ENCODE data around the gene MRPL36. TPM values are rescaled to one million over a fixed set of nuclear protein-coding genes. Genes with fewer than 3 reads are reported as not detected.

Gene MRPL36
- total RNA-seq, 1 donor from 2014 or later, result 57.4 TPM

DNA sequence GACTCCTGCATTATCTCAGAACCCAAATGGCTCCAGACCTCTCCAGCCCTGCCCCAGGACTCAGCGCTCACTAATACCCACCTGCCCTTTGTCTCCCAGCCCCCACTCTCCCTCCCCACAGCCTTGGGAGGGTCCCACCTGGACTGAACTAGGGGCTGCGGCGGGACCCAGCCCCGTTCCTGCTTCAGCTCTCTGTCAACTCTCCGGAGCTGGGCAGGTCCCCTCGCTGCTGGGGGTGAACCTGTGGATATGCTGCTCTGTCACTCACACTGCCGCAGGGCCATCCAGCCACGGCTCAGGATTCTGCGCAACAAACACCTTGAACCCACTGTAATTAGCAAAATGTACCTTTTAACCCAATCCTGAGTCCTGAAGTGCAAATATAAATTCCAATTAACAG, 38.4 kb upstream of the MRPL36 start:
- Histone ChIP-seq H3K27me3 (ENCODE audit: low read depth) (peaks cover 54% of the 10 kb centered on the region), H3K36me3 (no peaks in the 10 kb centered on the region), H3K4me3 (no peak overlapping the region), H3K4me1 (peaks cover 35% of the 10 kb centered on the region), H3K27ac (replicated peaks) (no peak overlapping the region), H3K9me3 (replicated peaks) (no peaks in the 10 kb centered on the region)
- TF ChIP-seq, protein P1, sequence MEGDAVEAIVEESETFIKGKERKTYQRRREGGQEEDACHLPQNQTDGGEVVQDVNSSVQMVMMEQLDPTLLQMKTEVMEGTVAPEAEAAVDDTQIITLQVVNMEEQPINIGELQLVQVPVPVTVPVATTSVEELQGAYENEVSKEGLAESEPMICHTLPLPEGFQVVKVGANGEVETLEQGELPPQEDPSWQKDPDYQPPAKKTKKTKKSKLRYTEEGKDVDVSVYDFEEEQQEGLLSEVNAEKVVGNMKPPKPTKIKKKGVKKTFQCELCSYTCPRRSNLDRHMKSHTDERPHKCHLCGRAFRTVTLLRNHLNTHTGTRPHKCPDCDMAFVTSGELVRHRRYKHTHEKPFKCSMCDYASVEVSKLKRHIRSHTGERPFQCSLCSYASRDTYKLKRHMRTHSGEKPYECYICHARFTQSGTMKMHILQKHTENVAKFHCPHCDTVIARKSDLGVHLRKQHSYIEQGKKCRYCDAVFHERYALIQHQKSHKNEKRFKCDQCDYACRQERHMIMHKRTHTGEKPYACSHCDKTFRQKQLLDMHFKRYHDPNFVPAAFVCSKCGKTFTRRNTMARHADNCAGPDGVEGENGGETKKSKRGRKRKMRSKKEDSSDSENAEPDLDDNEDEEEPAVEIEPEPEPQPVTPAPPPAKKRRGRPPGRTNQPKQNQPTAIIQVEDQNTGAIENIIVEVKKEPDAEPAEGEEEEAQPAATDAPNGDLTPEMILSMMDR (IDR thresholded peaks at IDR 0.05; ENCODE audit: borderline replicate concordance), result no peak
- no peak for DNase-seq
- intact Hi-C loops (cut with micrococcal nuclease), result no loop called here

DNA sequence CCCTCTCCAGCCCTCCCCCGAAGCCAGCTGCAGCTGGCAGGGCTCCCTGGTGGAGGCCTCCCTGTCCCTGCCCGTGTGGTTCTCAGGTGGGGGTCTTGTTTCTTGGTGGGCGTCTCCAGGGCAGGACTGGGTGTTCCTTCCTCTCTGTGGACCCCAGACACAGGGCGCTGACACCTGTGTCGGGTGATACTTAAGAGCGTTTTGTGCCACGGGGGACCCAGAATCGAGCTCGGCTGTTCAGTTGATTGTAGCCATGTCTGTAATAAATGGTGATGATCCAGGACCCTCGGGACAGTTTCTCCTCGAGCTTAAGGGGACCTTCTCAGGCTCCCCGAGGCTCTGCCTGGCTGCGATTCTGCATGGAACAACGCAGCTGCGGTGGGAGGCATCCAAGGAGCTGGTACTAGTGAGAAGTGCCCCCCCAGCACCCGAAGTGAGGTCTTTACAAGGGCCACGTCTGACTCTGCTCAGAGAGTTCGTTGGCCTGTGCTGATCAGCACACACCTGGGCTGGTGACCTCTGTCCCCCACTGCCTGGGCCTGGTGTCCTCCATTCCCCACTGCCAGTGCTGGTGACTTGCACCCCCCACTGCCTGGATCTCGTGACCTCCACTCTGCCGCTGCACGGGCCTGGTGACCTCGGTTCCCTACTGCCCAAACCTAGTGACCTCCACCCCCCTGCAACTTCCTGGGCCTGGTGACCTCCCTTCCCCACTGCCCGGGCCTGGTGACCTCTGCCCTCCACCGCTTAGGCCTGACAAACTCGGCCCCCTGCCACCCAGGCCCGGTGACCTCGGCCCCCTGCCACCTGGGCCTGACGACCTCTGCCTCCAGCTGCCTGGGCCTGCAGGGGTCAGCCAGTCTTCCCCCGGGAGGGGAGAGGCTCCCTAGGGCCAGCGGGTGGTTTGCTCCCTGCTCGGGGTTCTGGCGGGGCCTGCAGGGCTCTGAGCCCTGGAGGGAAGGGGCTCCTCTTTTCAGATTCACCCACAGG, 37.5 kb upstream of the MRPL36 start:
- Histone ChIP-seq H3K9me3 (replicated peaks) (no peaks in the 10 kb centered on the region), H3K4me3 (no peak overlapping the region), H3K27ac (replicated peaks) (peak overlapping the region; percentile 87), H3K4me1 (peaks cover 43% of the 10 kb centered on the region), H3K27me3 (ENCODE audit: low read depth) (peaks cover 54% of the 10 kb centered on the region), H3K36me3 (no peaks in the 10 kb centered on the region)
- intact Hi-C loops (cut with micrococcal nuclease), result no loop called here
- TF ChIP-seq, protein P1 (IDR thresholded peaks at IDR 0.05; ENCODE audit: borderline replicate concordance), result no peak
- no peak for DNase-seq

DNA sequence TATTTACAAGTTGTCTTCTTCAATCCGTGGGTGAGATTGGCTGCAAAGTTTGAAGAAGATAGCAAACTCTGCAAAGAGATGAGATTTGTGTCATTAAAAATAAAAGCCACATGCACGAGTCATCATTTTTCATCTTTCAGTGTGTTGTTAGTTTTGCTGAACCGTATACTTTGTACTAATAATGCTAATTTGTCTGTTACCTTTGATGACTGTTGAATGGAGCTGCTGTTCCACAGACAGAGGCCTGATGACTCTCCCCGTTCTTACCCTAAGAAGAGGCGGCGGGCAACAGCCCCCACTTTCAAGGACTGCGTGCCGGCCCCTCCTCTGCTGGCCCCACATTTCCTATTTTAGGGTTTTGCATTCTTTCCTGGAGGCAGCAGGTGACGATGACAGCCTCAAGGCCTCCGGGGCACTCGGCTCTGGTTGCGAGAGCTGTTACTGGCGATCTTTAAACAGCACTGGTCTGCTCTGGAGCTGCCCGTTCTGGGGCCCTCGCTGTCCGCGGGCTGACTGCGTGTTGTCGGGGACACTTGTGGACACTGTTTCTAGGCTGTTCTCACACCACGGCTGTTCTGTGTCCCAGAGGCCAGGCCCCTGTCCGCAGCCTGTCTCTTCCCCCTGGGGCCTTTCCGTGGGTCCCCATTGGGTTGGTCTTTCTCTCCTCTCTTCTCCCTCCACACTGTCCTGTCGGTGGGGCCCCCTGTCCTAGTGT, 36.7 kb upstream of the MRPL36 start:
- Histone ChIP-seq H3K4me3 (no peak overlapping the region), H3K27me3 (ENCODE audit: low read depth) (peaks cover 53% of the 10 kb centered on the region), H3K27ac (replicated peaks) (peak overlapping the region; percentile 87), H3K36me3 (no peaks in the 10 kb centered on the region), H3K9me3 (replicated peaks) (no peaks in the 10 kb centered on the region), H3K4me1 (peaks cover 39% of the 10 kb centered on the region)
- intact Hi-C loops (cut with micrococcal nuclease), result no loop called here
- DNase-seq, result peak; percentile 44
- TF ChIP-seq, protein P1 (IDR thresholded peaks at IDR 0.05; ENCODE audit: borderline replicate concordance), result no peak

DNA sequence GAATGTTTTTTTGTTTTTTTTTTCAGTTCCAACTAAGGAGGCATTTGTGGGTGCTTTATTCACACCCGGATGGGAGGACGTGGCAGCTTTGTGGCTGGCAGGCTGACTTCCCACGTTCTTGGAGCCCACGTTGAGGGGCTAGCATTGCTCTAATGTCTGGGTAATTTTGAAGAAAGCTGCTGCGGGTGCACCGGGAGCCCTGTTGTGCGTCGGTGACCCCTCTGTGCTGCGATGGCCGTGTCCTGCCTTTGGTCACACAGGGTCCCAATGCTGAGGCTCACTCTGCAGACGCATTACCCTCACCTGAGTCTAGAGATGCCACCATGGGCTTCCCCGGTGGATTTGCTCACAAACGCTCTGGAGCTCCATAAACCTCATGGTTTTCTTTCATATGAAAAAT, 35.8 kb upstream of the MRPL36 start:
- DNase-seq, result no peak
- Histone ChIP-seq H3K4me3 (no peak overlapping the region), H3K36me3 (peaks cover under 1% of the 10 kb centered on the region), H3K27ac (replicated peaks) (no peak overlapping the region), H3K27me3 (ENCODE audit: low read depth) (peaks cover 44% of the 10 kb centered on the region), H3K4me1 (peaks cover 34% of the 10 kb centered on the region), H3K9me3 (replicated peaks) (no peaks in the 10 kb centered on the region)
- intact Hi-C loops (cut with micrococcal nuclease), result no loop called here
- TF ChIP-seq, protein P1 (IDR thresholded peaks at IDR 0.05; ENCODE audit: borderline replicate concordance), result no peak

DNA sequence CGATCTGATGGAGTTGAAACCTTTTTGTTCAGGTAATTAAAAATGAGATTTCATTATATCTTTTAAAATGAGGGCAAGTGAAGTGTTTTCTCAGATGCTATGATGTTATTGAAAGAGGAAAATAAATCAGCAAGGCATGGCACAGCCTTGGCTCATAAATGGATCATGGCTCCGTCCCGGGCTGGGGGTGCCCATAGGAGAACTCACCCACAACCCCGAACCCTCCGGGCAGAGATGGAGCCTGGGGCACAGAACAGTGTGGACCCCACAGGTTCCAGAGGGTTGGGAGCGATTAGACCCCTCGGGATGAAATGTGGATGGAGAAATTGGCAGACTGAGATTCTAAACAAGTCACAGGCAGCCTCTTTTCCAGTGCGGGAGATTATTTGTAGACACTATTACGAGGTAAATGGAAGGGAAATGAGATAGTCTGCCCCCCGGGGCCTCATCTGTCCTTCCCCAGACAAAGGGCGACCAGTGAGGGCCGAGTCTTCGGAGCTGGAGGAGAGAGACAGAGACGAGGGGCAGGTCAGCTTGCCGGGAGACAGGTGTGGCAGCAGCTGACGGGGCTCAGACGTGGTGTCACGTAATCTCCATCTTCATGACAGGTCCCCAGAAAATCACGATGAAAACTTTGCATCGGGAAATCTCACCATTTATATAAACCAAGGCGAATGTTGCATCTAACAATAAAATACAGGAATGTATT, 35.2 kb upstream of the MRPL36 start:
- TF ChIP-seq, protein P1 (IDR thresholded peaks at IDR 0.05; ENCODE audit: borderline replicate concordance), result no peak
- Histone ChIP-seq H3K27ac (replicated peaks) (no peak overlapping the region), H3K4me3 (no peak overlapping the region), H3K9me3 (replicated peaks) (no peaks in the 10 kb centered on the region), H3K36me3 (peaks cover 6% of the 10 kb centered on the region), H3K27me3 (ENCODE audit: low read depth) (peaks cover 39% of the 10 kb centered on the region), H3K4me1 (peaks cover 34% of the 10 kb centered on the region)
- DNase-seq, result no peak
- intact Hi-C loops (cut with micrococcal nuclease), result no loop called here

All from left ventricle myocardium inferior (tissue), 1 donor.